Central memory CD4-positive, alpha-beta T cell (primary cell): ENCODE data around the gene WNT4.

Experiments used
- DNase-seq: peaks from one replicate; pipeline ENCODE4 v3.0.0; 2022
- total RNA-seq, 3 experiments: gene quantifications; one replicate each; lab custom pipeline; 2026; lab: John Stamatoyannopoulos, UW

WNT4 gene
- 0 reads per million in 3 experiments for total RNA-seq

DNA sequence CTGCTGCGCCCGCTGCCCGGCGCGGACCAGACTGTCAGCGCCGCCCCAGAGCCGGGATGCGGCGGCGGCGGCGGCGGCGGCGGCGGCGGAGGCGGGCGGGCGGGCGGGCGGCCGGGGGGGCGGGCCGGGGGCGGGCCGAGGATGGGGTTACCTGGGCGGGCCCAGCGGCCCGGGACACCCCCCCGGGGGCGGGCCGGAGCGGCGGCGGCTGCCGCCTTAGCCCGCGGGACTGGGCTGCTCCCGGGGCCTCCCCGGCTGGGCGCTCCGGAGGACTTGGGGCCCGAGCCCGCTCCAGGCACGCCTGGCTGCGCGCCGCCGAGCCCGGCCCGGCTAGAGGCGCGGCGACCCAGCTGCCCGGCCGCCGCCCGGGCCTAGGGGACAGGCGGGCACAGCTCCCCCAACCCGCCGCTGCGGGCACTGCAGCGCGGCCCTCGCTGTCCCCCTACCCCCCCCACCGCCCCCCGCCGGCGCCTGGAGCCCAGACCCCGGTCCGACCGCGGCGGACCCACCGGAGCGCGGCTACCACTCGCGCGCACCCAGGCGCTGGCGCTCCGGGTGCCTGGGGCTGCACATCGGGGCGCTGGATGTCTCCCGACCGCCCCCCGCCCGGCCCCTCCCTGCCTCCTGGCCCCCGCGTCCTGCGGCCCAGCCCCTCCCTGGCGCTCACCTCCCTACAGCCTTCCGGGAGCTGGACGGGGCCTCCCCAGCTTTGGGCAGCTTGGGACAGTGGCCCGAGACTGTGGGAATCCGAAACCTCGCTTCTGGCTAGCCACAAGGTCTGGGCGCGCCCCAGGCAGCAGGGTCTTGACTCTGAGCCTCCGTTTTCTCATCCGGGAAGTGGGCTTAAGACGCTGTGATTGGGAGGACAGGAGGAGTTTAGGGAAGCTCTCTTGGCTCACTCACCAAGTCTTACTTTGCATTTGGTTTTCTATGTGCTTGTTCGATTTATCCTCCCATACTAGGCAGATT lies at the start of gene WNT4:
WNT4 (minus strand) TSS at position 33 of the 969 bp plus-strand sequence. CDS start 175 bp downstream, outside the sequence.
- no peak for DNase-seq

DNA sequence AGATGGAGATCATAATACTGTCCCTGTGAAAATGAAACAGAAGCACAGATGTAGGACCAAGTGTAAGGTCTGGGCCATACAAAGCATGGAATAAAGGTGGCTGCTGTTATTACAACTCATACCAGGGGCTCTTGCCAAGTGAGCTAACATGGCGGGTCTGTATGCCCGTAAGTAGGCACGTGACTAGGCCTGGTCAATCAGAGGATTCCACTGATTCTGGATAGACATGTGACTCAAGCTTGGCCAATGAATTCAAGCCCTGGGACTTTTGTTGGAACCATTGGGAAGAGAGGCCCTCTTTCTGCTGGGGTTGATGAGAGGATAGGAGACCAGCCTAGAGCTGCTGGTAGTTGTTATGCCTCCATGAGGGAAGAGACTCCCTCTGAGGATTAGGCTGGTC lies 47.8 kb upstream of the WNT4 start:
- DNase-seq = no peak

DNA sequence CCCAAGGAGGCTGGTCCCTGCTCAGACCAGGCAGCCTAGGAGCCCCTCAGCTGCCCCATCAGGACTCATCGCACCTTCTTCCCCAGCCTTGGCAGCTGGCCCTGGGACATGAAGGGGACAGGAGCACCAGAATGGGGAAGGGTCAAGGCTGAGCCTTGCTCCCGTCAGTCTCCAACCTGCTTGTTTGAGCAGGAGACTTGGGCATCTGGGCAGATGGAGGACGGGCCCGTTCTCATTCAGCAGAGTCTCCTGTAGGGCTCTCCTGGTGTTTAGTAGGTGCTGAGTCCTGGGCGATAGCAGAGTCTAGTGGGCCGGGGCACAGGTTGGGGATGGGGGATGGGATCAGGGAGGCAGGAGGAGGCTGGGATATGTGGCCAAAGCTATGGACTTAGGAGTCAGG lies 47.4 kb upstream of the WNT4 start:
- DNase-seq = no peak

DNA sequence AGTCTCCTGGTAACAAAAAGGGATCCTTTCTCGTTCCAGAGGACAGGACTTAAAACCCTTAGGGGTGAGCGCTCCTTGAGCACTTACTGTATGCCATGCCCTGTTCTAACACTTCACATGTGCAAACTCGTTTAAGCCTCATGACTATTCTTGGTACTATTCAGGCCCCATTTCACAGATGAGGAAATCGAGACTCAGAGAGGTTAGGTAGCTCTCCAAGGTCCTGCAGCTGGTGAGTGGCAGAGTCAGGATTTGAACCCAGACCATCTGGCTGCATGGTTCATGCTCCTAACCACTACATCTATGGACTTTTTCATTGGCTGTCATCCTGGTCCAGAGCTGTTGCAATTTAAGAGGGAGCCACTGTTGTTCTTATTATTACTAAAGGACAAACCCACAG lies 46.7 kb upstream of the WNT4 start:
- no peak for DNase-seq

DNA sequence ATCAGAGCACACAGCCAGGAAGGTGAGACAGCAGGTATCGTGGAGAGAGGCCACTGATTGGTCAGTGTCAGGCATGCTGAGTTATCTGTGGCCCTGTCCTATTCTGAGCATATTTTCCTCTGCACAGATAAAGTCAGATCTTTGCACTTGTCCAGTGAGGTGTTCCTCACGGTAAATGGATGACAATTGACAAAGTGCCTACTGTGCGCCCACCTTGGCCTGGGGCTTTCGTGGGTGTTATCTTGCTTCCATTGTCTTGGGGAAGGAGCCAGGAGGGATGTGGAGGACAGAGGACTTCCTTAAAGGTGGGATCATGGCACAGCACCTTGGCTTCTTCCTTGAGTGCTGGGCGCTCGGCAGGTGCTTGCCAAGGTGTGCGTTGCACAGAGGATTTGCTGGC lies 46.0 kb upstream of the WNT4 start:
- no peak for DNase-seq

DNA sequence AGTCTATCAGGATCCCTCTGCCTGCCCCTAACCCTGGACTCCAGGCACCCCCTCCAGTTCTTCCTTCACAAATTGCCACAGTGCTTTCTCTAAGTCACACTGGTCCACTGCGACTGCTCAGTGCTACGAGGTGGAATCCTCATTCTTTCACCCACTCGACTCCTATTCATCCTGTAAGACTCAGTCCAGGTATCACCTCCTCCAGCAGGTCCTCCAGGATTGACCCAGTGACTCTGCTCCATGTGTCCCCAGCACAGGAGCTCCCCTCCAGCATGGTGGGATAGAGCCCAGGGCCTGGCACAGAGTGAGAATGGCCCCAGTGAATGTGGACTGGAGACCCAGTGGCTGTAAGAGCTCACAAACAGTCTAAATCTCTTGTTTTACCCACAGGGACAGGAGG lies 45.5 kb upstream of the WNT4 start:
- no peak for DNase-seq

DNA sequence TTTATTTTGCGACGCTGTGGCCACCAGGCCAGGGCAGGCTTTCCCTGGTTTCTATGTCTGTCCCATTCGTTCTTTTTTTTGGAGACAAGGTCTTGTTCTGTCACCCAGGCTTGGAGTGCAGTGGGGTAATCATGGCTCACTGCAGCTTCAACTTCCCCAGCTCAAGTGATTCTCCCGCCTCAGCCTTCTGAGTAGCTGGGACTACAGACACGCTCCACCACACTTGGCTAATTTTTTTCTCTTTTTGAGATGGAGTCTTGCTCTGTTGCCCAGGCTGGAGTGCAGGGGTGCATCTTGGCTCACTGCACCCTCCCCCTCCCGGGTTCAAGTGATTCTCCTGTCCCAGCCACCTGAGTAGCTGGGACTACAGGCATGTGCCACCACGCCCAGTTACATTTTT lies 43.4 kb upstream of the WNT4 start:
- no peak for DNase-seq

DNA sequence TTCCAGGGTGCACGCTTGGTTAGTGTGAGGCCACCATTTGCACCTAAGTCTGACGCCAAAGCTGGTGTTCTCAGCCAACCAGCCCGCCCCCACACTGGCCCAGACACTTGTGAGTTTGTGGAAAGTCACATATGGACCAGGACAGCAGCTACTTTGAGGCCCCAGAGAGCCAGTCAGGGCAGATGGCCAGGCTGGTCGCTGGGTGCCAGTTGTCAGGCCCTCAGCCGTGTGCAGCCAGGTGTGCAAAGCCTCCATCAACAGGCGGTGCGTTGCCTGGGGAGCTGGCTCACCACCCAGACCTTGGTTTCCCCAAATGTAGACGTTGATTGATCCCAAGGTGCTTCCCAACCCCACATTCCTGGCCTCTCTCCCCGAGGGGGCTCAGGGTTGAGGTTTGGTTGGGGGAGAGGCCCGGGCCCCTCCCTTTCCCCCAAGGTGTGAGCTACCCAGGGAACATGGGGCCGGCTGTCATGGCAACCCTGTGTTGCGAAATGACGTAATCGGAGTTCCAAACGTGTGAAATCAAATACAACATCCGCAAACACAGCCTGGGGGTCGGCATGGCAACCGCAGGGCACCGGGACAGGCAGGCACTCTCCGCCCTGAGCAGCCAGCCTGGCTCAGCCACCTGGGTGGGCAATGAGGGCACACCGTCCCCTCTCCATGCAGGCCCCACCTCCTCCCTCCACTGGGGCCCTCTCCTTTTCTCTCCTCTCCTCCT lies 42.2 kb upstream of the WNT4 start:
- DNase-seq = no peak

DNA sequence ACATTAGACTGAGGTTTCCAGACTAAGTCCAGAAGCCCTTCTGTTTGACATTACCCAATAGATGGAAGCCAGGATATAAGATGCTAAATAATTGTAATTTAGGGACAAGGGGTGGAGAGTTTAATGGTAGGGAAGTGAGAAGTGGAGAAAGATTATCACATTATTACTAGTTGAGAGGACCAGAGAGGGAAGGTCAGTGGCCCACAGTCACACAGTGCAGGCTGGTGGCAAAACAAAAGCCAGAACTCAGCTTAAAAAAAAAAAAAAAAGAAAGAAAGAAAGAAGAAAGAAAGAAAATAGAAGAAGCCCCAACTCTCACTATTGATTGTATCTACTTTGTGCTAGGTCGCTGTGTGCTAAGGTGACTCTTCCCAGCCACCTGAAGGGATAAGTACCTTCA lies 41.6 kb upstream of the WNT4 start:
- no peak for DNase-seq

DNA sequence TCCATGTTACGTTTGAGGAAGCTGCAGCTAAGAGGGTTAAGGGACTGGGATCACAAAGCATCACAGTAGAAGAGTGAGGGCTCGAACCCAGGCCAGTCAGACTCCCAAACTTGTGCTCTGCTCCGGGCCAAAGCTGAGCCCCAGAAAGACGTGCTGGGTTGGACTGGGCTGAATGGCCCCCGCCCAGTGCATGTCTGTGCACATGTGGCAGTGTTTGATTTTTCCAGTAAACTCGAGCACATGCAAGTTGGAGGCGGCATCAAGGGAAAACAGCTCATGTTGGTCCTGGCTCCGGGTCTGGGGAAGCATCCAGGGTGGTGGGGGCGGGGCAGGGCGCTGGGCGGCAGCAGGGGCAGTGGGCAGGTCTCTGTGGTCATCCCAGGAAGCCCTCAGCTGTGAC lies 39.8 kb upstream of the WNT4 start:
- no peak for DNase-seq

DNA sequence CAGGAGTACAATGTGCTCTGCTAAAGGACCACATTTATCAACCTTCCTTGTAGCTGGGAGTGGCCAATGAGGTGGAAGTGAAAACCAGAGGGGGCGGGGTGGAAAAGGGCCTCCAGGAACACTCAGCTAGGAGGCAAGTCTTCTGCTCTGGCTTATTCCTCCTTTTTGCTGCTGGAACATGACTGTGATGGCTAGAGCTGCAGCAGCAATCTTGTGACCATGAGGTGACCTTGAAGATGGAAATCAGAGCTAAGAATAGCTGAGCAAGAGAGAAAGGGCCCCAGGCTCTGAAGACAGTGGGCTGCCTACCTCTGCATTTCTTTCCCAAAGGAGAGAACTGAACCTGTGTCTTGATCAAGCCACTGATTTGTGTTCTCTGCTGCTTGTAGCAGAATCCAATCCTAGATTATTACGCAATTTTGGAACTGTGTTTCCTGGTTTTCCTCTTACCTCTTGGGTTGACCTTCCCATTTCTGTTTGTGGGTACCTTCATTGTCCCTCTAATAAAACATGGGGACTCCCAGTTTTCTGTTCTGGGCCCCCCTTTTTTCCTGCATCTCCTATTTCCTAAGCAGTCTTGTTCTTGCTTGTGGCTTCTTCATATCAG lies 36.4 kb upstream of the WNT4 start:
- no peak for DNase-seq

DNA sequence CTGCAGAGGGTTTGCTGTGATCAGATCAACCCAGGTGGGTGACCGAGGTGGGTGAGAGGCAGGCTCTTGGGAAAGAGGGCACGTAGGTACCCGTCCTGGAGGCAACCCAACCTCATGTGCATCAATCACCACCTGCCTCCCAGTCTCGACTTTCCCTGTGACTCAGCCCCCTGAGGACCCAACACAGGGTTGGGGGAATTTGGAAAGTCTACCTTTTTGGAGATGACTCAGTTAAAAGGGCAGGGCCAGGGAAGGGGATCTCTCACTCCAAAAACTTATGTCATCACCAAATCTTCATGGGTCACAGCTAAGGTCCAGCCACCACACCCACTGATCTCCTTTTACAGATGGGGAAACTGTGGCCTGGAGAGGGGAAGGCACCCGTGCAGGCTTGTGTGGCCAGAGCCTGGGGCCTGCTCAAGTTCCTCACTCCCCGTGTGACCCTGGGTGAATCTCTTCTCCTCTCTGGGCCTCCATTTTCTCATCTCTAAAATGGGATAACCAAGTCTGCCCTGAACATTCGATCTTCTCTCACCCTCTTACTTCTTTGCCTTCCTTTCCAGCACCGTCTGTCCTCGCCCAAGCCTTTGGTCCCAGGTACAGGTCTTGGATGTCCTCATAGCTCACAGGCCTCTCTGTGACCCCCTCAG lies 34.6 kb upstream of the WNT4 start:
- DNase-seq = no peak

DNA sequence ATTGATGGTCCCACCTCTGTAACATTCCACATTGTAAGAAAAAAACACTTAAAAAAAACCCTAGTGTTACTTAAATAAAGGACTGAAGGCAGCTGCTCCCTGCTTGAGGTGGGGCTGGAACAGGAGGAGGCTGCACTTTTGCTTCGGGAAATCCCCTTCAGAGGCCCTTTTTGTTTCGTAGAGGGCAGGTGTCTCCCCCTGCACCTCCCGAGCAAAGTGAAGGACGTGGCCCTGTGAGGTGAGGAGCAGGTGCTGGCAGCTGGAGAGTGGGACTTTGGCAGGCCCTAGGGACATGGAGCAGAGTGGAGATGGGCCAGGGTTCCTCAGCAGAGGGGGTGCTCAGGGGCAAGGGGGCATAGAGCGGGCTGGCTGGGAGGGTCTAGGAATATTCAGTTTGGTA lies 33.4 kb upstream of the WNT4 start:
- DNase-seq = no peak

DNA sequence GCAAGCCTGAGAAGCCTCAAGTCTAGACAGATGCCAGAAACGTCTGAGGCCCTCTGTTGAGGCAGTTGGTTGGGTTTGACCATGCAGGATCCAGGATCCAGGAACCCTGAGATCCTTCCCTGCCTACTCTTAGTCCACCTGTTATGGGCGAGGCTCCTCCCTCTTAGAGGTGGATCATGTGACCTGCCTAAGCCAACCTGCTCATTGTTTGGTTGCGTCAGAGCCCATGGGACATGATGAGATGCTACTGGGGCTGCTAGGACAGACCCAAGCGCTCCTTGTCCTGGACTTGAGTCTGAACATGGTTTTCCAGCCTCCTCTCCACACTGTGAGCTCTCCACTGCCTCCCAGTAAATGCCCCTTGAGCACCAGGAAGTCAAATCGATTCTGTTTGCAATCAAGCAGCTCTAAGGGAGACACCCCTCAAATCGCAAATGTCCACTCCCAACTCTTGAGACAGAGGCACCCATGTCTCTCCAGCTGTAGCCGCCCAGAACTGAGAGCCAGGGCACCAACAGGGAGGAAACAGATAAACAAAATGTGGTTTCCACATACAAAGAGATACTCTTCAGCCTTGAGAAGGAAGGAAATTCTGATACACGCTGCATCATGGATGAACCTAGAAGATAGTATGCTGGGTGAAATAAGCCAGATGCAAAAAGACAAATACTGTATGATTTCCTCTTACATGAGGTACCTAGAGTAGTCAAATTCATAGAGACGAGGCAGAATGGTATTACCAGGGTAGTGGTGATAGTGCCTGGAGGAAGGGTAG lies 31.7 kb upstream of the WNT4 start:
- no peak for DNase-seq

DNA sequence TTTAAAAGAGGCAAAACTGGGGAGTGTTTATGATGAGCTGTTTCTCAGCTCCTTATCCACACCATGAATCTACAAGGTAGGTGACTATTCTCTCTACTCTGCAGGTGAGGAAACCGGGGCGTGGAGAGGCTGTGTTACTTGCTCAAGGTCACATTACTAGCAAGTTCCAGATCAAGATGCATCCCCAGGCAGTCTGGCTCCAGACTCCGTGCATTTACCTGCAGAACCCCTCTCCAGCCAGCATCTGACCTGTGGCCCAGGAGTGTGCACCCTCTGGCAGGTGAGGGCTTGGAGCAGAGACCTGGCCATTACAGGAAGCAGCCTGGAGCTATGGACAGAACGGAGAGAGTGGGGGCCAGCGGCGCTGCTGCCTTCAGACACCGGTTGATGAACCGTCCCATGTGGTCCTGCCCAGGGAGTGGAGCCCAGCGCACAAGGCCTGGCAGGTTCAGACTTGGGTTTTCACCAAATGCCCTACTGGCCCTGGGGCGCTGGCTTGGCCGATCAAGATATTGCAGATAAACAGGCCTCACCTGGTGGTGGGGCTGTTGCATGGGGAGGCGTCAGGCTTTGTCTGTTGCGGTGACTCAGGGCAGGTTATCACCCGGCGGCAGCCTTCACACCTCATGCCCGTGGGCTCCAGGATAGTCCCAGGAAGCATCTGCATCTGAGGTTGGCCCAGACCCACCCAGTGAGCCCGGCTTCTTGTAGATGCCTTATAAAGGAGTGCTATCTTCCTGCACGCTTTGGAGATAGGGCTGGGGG lies 29.2 kb upstream of the WNT4 start:
- no peak for DNase-seq

DNA sequence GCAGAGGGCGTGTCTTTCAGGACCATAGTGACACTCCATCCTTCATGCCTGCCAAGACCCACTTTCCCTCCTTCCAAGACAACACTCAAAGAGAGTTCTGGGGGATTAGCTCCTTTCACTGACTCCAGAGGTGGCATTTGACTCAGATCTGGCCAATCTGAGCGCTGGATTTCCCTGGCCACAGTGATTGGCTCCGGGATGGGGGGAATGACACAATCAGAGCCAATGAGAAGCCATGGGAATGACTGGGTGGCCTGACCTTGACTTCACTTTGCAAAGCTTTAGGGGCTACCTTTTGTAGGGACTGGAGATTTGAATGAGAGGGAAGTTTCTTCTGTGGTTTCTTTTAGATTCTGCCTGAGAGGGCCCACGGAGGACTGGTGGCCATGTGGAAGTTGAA lies 26.9 kb upstream of the WNT4 start:
- DNase-seq = no peak

DNA sequence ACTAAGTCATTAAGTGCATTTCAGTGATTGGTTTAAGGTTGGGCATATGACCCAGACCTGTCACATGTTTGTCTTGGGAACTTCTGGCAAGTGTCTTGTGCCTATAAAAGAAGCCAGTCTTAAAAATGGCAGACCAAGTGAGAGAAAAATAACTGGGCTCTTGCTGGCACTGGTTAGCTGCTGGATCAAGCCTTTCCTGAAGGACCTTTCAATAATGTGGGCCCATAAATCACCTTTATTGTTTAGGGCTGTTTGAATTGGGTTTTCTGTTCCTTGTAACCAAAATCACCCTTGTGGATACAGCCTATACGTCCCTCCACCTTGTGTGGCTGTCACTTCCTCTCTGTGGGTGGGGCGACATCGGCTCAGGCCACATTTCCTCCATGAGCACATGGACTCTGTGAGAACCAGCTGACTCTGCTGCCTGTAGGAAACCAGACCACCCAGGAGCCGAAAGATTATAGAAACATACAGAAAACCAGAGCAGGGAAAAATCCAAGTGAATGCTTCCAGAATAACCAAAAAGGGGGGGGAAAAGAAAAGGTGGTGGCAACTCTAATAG lies 25.6 kb upstream of the WNT4 start:
- DNase-seq = no peak

DNA sequence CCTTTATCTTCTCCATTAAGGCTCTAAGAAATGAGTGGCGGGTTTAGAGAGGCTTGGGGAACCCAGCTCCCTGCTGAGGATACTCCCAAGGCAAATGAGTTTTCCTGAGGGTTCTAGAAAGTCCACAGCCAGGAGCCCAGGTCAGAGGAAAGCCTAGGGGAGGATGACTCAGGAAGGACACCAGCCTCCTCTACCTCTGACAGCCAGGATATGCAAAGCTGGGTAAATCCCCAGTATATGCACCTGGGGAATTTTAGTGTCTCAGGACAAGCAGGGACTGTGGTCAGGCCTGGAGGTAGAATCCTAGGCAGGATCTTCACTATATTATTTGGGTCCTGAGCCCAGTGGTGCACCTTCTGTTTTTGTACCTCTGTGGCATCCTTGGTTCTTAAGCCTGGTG lies 23.5 kb upstream of the WNT4 start:
- no peak for DNase-seq

DNA sequence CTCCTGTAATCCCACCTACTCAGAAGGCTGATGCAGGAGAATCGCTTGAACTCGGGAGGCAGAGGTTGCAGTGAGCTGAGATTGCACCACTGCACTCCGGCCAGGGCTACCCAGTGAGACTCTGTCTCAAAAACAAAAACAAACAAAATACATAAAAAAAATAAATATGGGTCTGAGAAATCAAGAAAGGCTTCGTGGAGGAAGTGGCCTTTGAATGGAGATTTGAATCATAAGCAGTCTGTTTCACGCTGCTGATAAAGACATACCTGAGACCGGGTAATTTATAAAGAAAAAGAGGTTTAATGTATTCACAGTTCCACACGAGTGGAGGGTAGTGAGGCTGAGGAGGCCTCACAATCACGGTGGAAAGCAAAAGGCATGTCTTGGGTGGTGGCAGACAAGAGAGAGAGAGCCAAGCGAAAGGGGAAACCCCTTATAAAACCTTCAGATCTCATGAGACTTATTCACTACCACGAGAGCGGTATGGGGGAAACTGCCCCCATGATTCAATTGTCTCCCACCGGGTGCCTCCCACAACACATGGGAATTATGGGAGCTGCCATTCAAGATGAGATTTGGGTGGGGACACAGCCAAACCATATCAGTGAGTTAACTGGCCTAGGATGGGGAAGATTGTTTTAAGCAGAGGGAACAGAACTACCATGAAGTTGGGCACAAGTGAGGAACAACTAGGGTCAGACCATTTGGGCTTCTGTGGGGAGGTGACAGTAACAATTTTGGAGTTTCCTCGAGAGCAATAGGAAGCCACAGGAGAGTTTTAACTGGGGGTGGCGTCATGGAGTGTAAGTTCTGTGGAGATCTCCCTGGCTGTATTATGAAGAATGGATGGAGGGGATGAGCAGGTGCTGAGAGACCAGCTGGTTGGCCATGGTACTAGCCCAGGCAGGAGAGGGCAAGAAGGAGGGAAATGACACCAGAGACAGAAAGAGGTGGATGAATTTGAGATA lies 22.2 kb upstream of the WNT4 start:
- DNase-seq = no peak

DNA sequence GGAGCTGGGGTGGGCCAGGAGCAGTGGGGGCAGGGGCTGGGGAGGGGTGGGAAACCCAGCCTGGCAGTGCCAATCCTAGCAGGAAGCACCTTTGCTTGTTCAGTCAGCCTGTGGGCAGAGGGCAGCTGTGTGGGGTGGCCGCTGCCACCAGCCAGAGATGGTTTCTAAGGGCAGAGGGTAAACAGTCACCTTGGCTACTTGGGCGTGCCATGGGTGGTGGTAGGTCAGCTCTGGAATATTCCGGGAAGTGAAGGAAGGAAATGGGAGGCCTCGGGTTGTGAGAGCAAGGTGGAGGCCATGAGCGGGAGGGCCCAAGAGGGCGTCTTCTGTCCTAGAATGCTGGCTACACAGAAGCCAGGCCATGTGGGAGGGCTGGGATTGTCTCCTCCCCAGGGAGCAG lies 20.7 kb upstream of the WNT4 start:
- DNase-seq = no peak
